GM12872 (cell line): ENCODE measurements around the gene GP1BB.

Experiments used
- TF ChIP-seq, protein P1 (sequence below): IDR thresholded peaks from 3 replicates; pipeline ENCODE4 v1.5.1; 2011; ENCODE audit warnings: low read depth, mild to moderate bottlenecking, low read length, moderate library complexity; ENCODE audit not compliant: insufficient read depth

Gene GP1BB

DNA sequence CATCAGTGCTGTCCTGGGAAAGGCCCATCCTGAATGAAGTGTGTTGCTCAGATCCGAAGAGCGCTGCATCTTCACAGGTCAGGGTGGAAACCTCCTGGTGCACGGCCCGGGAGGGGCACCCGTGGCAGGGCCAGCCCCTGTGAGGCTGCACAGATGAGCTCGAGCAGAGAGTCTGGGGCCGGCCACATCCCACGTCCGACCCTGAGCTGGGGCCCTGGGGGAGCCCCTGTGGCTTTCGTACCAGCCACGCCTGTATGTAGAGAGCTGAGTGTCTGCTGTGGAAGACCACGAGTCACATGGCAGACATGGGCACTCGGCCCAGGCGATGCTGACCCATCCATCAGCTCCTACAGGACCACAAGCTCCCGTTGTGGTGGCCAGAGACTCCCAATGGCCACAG is 33.9 kb upstream of the GP1BB start:
- TF ChIP-seq, protein P1, sequence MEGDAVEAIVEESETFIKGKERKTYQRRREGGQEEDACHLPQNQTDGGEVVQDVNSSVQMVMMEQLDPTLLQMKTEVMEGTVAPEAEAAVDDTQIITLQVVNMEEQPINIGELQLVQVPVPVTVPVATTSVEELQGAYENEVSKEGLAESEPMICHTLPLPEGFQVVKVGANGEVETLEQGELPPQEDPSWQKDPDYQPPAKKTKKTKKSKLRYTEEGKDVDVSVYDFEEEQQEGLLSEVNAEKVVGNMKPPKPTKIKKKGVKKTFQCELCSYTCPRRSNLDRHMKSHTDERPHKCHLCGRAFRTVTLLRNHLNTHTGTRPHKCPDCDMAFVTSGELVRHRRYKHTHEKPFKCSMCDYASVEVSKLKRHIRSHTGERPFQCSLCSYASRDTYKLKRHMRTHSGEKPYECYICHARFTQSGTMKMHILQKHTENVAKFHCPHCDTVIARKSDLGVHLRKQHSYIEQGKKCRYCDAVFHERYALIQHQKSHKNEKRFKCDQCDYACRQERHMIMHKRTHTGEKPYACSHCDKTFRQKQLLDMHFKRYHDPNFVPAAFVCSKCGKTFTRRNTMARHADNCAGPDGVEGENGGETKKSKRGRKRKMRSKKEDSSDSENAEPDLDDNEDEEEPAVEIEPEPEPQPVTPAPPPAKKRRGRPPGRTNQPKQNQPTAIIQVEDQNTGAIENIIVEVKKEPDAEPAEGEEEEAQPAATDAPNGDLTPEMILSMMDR: no peak

DNA sequence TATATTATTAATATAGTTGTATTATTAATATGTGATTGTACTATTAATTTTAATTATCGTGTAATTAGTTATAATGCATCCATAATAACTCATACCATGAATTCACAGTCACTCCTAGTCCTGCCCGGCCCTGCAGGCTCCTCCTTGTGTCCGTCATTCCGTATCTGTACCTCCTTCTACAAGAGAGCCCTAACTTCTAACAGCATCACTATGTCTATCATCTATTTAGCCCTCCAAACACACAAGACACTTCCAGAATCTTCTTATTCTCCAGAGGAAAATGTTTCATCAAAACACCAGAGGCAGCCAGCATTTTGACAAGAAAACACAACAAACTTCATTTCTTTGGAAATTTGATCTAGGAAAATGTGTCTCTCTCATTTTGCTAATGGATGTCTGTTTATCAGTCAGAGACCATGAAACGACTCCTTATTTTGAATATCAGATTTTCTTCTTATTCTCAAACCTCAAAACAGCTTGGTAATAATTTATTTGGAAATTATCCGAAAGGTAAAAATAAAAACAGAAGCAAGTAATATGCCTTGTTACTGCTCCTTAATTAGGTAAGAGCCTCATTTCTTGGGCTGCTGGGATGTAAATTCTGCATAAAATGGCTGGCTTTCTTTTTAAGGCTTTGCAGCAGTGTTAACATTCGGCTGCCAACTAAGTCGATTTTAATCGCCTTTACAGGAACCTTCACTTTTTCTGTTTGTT is 32.2 kb upstream of the GP1BB start:
- TF ChIP-seq, protein P1: no peak

DNA sequence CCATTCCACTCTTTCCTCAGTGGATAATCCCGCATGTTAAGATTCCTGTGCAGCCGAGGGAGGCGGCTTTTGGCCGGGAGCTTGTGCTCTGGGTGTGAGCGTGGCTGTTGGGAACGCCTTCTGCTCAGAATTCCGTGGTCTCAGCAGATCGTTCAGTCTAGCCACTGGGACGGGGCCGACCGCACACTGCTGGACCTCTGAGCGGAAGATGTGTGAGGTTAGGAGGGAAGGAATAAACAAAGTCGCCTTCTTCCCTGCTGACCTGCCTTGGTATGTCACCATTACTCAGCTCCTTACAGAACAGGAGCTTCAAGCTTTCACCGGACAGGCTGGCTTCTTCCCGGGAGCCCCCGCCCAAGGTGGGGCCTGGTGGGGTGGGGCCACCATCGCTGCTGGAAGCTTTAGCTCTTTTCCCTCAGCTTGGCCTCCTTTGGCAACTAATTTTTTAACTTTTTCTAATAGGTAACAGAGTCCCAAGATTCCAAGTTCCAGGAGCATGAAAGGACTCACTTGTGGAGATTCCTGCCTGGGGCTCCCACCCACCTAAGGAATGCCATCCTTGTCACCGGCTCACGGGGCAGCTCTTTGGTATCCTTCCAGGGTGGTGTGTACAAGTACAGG is 31.5 kb upstream of the GP1BB start:
- TF ChIP-seq, protein P1: no peak

DNA sequence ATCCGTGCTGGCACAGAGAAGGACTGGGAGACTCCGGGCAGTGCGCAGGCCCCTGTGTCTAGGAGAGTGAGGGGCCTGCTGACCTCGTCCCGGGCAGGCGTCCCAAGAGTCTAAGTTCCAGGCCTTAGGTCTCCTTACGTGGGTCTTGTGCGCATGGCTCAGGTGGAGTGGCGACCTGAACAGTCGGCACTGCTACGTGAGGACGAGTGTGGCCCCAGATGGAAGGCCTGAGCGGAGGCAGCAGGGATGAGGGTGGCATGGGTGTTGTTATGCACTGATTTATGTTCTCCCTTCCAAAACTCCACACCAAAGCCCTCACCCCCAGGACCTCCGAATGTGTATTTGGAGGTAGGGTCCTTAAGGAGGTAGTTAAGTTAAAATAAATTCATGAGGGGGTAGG is 29.8 kb upstream of the GP1BB start:
- TF ChIP-seq, protein P1: no peak

DNA sequence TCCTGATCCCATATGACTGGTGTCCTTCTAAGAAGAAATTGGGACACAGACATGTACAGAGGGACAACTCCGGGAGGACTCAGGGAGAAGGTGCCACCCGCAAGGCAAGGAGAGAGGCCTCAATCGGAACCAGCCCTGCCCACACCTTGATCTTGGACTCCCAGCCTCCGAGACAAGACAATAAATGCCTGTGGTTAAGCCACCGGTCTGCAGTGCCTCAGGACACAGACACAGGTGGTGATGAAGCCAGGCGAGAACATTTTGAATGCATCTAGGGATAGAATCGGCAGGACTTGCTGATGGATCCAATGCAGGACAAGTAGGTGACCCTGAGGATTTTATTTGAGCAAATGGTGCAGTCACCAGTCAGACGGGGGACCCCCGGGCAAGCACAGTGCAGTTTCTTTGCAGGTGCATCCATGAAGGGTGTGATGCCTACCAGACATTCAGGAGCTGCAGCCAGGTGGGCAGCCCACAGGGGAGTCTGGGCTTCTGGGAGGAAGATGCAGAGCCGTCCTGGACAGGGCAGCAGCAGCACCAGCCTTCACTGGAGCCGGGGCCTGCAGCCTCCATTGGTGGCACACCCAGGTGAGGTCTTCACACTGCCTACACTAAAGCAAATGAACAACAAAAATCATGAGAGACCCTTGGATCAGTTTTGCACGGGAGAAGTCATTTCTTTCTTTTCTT is 29.2 kb upstream of the GP1BB start:
- TF ChIP-seq, protein P1: no peak

DNA sequence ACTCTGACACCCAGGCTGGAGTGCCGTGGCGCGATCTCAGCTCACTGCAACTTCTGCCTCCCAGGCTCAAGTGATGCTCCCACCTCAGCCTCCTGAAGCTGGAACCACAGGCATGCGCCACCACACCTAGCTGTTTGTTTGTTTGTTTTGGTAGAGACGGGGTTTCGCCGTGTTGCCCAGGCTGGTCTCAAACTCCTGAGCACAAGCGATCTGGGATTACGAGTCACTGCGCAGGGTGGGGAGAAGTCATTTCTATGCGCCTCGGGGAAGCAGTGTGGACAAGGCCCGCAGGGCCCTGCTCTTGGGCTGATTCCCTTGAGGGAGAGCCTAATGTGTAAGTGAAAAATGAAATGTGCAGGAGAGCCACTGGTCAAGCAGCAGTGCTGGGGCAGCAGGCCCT is 28.6 kb upstream of the GP1BB start:
- TF ChIP-seq, protein P1: no peak

DNA sequence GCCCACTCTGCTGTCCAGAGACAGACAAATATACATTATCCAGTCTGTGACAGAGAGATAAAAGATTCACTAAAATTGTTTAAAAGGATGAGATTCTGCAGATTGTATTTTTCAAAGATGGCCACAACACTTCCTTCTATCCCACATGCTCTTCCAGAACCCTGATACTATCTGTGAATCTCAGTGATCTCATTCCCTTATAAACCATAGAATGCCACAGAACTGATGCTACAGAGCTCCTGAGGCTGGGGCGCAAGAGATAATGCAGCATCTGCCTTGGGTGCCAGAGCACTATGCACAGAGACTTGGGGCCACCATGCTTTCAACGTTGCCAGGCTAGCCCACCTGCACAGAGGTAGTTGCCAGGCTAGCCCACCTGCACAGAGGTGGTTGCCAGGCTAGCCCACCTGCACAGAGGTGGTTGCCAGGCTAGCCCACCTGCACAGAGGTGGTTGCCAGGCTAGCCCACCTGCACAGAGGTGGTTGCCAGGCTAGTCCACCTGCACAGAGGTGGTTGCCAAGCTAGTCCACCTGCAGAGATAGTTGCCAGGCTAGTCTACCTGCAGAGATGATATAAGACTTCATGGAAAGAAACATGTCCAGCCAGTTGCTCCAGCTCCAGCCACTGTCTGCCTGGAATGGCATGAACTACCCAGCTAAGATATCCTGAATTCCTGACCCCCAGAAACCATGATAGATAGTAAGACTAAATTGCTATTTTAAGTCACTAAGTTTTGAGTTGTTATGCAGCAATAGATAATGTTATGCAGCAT is 26.6 kb upstream of the GP1BB start:
- TF ChIP-seq, protein P1: no peak
